K562 (cell line): ENCODE data around the gene NAB1. TPM values are rescaled to one million over a fixed set of nuclear protein-coding genes. Genes with fewer than 3 reads are reported as not detected.
A peak's percentile ranks its signal among the peaks of the same experiment; 100 is the strongest.

Experiments used
- ATAC-seq: fragments of 200-7000 bp; cut with Tn5 transposase; 3 replicates; pipeline ENCODE4 v1.9.1; 2020; ENCODE audit warnings: moderate library complexity
- BruUV-seq: library from RNA; stranded (reverse); fragments of 400-500 nt; replicated peaks from 2 replicates; lab custom pipeline; 2021; lab: Mats Ljungman, UMichigan
- CTCF ChIA-PET: fragments of 300-600 bp; formaldehyde crosslinking; extraction: SDS; loops from one replicate; lab custom pipeline; 2021; ENCODE audit warnings: low intra/inter-chr PET ratio; lab: Yijun Ruan, JAX
- POLR2A ChIA-PET: fragments of 300-600, 350-650 bp; sonication (Branson Sonifier 250); formaldehyde crosslinking; extraction: SDS; loops from one replicate; lab custom pipeline; 2021; ENCODE audit warnings: antibody characterized with exemption, inconsistent platforms; lab: Yijun Ruan, JAX
- DNase-seq, 4 experiments: peaks; one replicate each; pipeline versions ENCODE4 v3.0.0 to v3.0.0-alpha.2; 2011 to 2018; ENCODE audit warnings: low spot score in 3 of 4, mixed read lengths in 3 of 4; ENCODE audit errors: extremely low read depth in 1 of 4
- FAIRE-seq: peaks from 2 replicates; lab custom pipeline; 2011; peaks lifted over from hg19 to GRCh38; lab: Jason Lieb, UNC
- H2AFZ ChIP-seq: 2 replicates; pipeline ENCODE4 v1.6.0; 2011; ENCODE audit warnings: low read depth, low read length, control low read depth, inconsistent platforms
- H3K27ac ChIP-seq: fragments of 200-600 bp; 3 replicates; pipeline ENCODE4 v1.8.0; 2011; ENCODE audit warnings: low read depth, mild to moderate bottlenecking, control low read depth, inconsistent platforms, low read length, moderate library complexity, mixed read lengths; ENCODE audit errors: extremely low read depth
- H3K27me3 ChIP-seq, 2 experiments: fragments of 300-600 bp in 1 of 2; 2 replicates in 1 of 2; 3 replicates in 1 of 2; pipeline versions ENCODE4 v1.6.0 to v1.8.0; 2011; ENCODE audit warnings: inconsistent platforms in 2 of 2, low read length in 2 of 2, mild to moderate bottlenecking in 1 of 2, mixed read lengths in 1 of 2, moderate library complexity in 1 of 2; ENCODE audit not compliant: control insufficient read depth in 2 of 2, insufficient read depth in 2 of 2
- H3K36me3 ChIP-seq: fragments of 300-600 bp; 3 replicates; pipeline ENCODE4 v1.8.0; 2011; ENCODE audit warnings: mild to moderate bottlenecking, low read length, inconsistent platforms; ENCODE audit not compliant: control insufficient read depth, insufficient read depth
- H3K4me1 ChIP-seq, 2 experiments: fragments of 200-600 bp in 1 of 2; replicated peaks in 1 of 2; 2 replicates in 1 of 2; 3 replicates in 1 of 2; pipeline versions ENCODE4 v1.5.1 to v1.8.0; 2011; ENCODE audit warnings: inconsistent platforms in 2 of 2, low read length in 2 of 2, mild to moderate bottlenecking in 1 of 2, mixed read lengths in 1 of 2, moderate library complexity in 1 of 2; ENCODE audit not compliant: control insufficient read depth in 2 of 2, insufficient read depth in 2 of 2
- H3K4me2 ChIP-seq: 2 replicates; pipeline ENCODE4 v1.6.1; 2011; ENCODE audit warnings: low read length, control low read depth, inconsistent platforms, mixed read lengths; ENCODE audit not compliant: insufficient read depth
- H3K4me3 ChIP-seq: fragments of 200-600 bp; sonication (generic), shearing (Covaris generic); 2 replicates; pipeline ENCODE4 v1.5.1; 2016; ENCODE audit warnings: control low read depth, inconsistent platforms
- H3K79me2 ChIP-seq: fragments of 200-600 bp; 3 replicates; pipeline ENCODE4 v1.8.0; 2011; ENCODE audit warnings: low read length, inconsistent platforms; ENCODE audit not compliant: control insufficient read depth, insufficient read depth
- H3K9ac ChIP-seq, 2 experiments: 2 replicates each; pipeline versions ENCODE4 v1.6.0 to v1.6.1; 2011; ENCODE audit warnings: low read depth in 2 of 2, low read length in 2 of 2, control low read depth in 1 of 2, inconsistent platforms in 1 of 2, mild to moderate bottlenecking in 1 of 2, mixed read lengths in 1 of 2; ENCODE audit not compliant: insufficient read depth in 1 of 2
- H3K9me1 ChIP-seq: one replicate; pipeline ENCODE4 v1.6.0; 2011; ENCODE audit warnings: inconsistent platforms, mild to moderate bottlenecking, low read length, moderate library complexity; ENCODE audit not compliant: control insufficient read depth, insufficient read depth
- H3K9me3 ChIP-seq: replicated peaks from 2 replicates; pipeline ENCODE4 v1.5.1; 2011; ENCODE audit warnings: low read depth, low read length, inconsistent platforms; ENCODE audit not compliant: control insufficient read depth, insufficient read depth
- H4K20me1 ChIP-seq: replicated peaks from 2 replicates; pipeline ENCODE4 v1.6.1; 2011; ENCODE audit warnings: low read length, inconsistent platforms, mixed read lengths; ENCODE audit not compliant: control insufficient read depth, insufficient read depth
- BACH1 ChIP-seq: fragments of 200-800 bp; sonication (Bioruptor generic); IDR thresholded peaks from 2 replicates; pipeline ENCODE4 v1.6.1; 2016; ENCODE audit warnings: missing genetic modification characterization, missing compliant biosample characterization
- C11orf30 ChIP-seq: fragments of 450-650 bp; IDR thresholded peaks from 2 replicates; pipeline ENCODE4 v1.6.1; 2016; ENCODE audit warnings: low read depth, mild to moderate bottlenecking
- CAMTA2 ChIP-seq: fragments of 250-450 bp; sonication (Bioruptor Pico); conservative IDR thresholded peaks from 2 replicates; pipeline ENCODE4 v1.5.1; 2022
- CBFA2T3 ChIP-seq: fragments of 450-650 bp; IDR thresholded peaks from 2 replicates; pipeline ENCODE4 v1.6.1; 2017
- CHD1 ChIP-seq: fragments of 200-600 bp; sonication (generic); IDR thresholded peaks from one replicate; pipeline ENCODE4 v1.6.1; 2012; ENCODE audit warnings: mild to moderate bottlenecking, moderate library complexity, low read length, inconsistent platforms
- DPF2 ChIP-seq: fragments of 450-650 bp; IDR thresholded peaks from 2 replicates; pipeline ENCODE4 v1.6.1; 2016
- FIP1L1 ChIP-seq: fragments of 200-400 bp; formaldehyde crosslinking; IDR thresholded peaks from 2 replicates; pipeline ENCODE4 v1.6.1; 2018; ENCODE audit warnings: mild to moderate bottlenecking, low read depth, low read length; ENCODE audit not compliant: poor library complexity, severe bottlenecking
- GMEB1 ChIP-seq: fragments of 250-450 bp; sonication (Bioruptor Pico); IDR thresholded peaks from 2 replicates; pipeline ENCODE4 v1.4.0; 2020; ENCODE audit warnings: mild to moderate bottlenecking
- ID3 ChIP-seq, 2 experiments: fragments of 250-450 bp in 1 of 2; fragments of 450-650 bp in 1 of 2; sonication (Bioruptor Pico) in 1 of 2; IDR thresholded peaks; 2 replicates each; pipeline versions ENCODE4 v1.6.1 to v1.8.0; 2016 to 2021; ENCODE audit warnings: mild to moderate bottlenecking in 2 of 2, moderate library complexity in 2 of 2, missing compliant biosample characterization in 1 of 2, missing genetic modification characterization in 1 of 2
- JUNB ChIP-seq: fragments of 450-650 bp; formaldehyde crosslinking; conservative IDR thresholded peaks from 2 replicates; pipeline ENCODE4 v1.4.0; 2020; ENCODE audit warnings: mild to moderate bottlenecking
- KLF16 ChIP-seq: IDR thresholded peaks from 2 replicates; pipeline ENCODE4 v1.6.1; 2016; ENCODE audit warnings: antibody characterized with exemption
- RBFOX2 ChIP-seq: fragments of 200-400 bp; formaldehyde crosslinking; IDR thresholded peaks from 2 replicates; pipeline ENCODE4 v1.6.1; 2017; ENCODE audit warnings: low read depth, mild to moderate bottlenecking, low read length, moderate library complexity
- RBM39 ChIP-seq: fragments of 200-400 bp; formaldehyde crosslinking; optimal IDR thresholded peaks from 2 replicates; pipeline ENCODE3; 2018; ENCODE audit warnings: low read depth, low read length
- TARDBP ChIP-seq: fragments of 450-650 bp; IDR thresholded peaks from 2 replicates; pipeline ENCODE4 v1.6.1; 2016
- ZBTB7A ChIP-seq: IDR thresholded peaks from 2 replicates; pipeline ENCODE4 v1.6.1; 2011; ENCODE audit warnings: low read depth, mild to moderate bottlenecking, low read length, moderate library complexity, borderline replicate concordance; ENCODE audit not compliant: control insufficient read depth
- ZNF431 ChIP-seq: sonication (generic); formaldehyde crosslinking; IDR thresholded peaks from 2 replicates; pipeline ENCODE4 v1.8.0; 2022; ENCODE audit warnings: mild to moderate bottlenecking, missing genetic modification reagents
- WGBS: fragments of 100-300 bp; shearing (Covaris generic); methylation state at CpG from one replicate; pipeline ENCODE4 v1.1.6; 2016; ENCODE audit warnings: low coverage, mixed read lengths; ENCODE audit not compliant: insufficient coverage; ENCODE audit errors: missing lambda C conversion rate; 5-methylcytosine and 5-hydroxymethylcytosine counted together
- in situ Hi-C: fragments of 300-500 bp; cut with MboI; formaldehyde crosslinking; loops from 4 replicates; pipeline ENCODE4 v1.15.0; 2018; ENCODE audit warnings: inconsistent platforms, mixed read lengths
- intact Hi-C: fragments of 100-400 bp; cut with micrococcal nuclease; formaldehyde crosslinking; loops from 2 replicates; pipeline ENCODE4 v1.14.2; 2022
- polyA plus RNA-seq, 8 experiments: library from polyadenylated mRNA; depleted of rRNA in 4 of 8; stranded (reverse) in 5 of 8; unstranded in 3 of 8; fragments of >200 nt; fragmentation: Nextera tagmentation in 2 of 8; fragmentation: Illumina TruSeq in 1 of 8; extraction: Ambion mirVana in 2 of 8; extraction: Trizol in 1 of 8; gene quantifications; 2 replicates each; pipeline versions ENCODE4 v1.2.1 to v1.2.3, GENCODE V29; 2011 to 2014; ENCODE audit warnings: inconsistent platforms in 1 of 8, missing spikeins in 1 of 8
- total RNA-seq, 7 experiments: library from RNA; depleted of rRNA in 6 of 7; stranded (reverse); fragments of >200 nt in 6 of 7; fragmentation: Illumina TruSeq in 2 of 7; extraction: Trizol in 2 of 7; gene quantifications; 2 replicates each; pipeline versions ENCODE4 v1.2.1 to v1.2.3, GENCODE V29; 2011 to 2021; ENCODE audit warnings: low replicate concordance in 1 of 7
- TF ChIP-seq, protein P1 (sequence below): fragments of 450-650 bp; formaldehyde crosslinking; IDR thresholded peaks from 2 replicates; pipeline ENCODE4 v1.4.0; 2022; ENCODE audit warnings: missing genetic modification characterization

Gene NAB1
- total and polyA plus RNA-seq, 9 of the 15 experiments (the other 6 are each of a cell fraction or from before 2014, with no cell fraction given) = 3.1 to 23.0 (median 16.3) TPM

DNA sequence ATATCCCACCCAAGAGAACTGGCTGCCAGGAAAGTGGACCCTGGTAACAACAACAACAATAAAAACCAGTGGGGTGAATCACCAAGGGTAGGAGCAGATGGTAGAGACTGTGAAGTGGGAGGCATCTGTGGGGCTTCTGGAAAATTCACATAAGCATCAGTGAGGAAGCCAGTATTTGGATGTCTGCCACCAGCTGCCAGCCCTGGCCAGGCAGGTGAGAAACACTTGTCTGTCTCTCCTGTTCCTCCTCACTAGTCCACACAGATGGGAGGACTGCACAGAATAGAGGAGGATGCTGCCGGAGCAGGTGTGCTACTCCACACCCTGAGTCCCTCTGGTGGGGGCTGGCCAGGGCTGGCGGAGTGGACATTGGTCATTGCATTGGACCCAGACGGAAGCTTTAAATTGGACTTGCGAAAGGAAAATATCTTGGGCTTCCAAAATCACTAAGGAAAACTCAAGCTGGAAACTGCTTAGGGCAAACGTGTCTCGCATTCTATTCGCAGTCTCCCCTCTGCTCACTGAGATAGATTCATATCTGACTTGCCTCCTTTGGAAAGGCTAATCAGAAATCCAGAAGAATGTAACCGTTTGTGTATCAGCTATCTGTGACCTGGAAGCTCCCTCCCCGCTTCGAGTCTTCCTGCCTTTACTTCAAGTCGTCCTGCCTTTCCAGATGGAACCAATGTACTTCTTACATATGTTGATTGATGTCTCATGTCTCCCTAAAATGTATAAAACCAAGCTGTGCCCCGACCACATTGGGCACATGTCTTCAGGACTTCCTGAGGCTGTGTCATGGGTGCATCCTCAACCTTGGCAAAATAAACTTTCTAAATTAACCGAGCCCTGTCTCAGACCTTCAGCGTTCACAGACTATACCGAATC is 69.1 kb downstream of the NAB1 start:
- Histone ChIP-seq H3K36me3 (no peaks in the 10 kb centered on the region), H3K4me3 (no peak overlapping the region), H3K9ac (peak overlapping the region in 1 of 2 experiments; percentile 35; a peak in 1 of 4 replicates), H4K20me1 (no peaks in the 10 kb centered on the region), H2AFZ (no peak overlapping the region), H3K4me2 (no peak overlapping the region), H3K27me3 (no peaks in the 10 kb centered on the region), H3K4me1 (no peaks in the 10 kb centered on the region; a peak in 3 of 5 replicates), H3K79me2 (no peaks in the 10 kb centered on the region), H3K9me3 (no peaks in the 10 kb centered on the region), H3K27ac (no peak overlapping the region), H3K9me1 (no peaks in the 10 kb centered on the region)
- no peak for FAIRE-seq
- intact Hi-C loops = no loop called here
- TF ChIP-seq TARDBP (no peak), RBFOX2 (no peak), KLF16 (no peak), DPF2 (no peak), JUNB (no peak), BACH1 (no peak), CHD1 (no peak), C11orf30 (no peak), CBFA2T3 (no peak), GMEB1 (no peak), CAMTA2 (CRISPR knock-in tag) (no peak), FIP1L1 (no peak), ID3 (CRISPR knock-in tag; IDR thresholded peaks at IDR 0.05) (no peak), ID3 (tag; IDR thresholded peaks at IDR 0.05) (no peak), RBM39 (no peak), ZBTB7A (no peak), ZNF431 (CRISPR knock-in tag) (no peak)
- TF ChIP-seq, protein P1, sequence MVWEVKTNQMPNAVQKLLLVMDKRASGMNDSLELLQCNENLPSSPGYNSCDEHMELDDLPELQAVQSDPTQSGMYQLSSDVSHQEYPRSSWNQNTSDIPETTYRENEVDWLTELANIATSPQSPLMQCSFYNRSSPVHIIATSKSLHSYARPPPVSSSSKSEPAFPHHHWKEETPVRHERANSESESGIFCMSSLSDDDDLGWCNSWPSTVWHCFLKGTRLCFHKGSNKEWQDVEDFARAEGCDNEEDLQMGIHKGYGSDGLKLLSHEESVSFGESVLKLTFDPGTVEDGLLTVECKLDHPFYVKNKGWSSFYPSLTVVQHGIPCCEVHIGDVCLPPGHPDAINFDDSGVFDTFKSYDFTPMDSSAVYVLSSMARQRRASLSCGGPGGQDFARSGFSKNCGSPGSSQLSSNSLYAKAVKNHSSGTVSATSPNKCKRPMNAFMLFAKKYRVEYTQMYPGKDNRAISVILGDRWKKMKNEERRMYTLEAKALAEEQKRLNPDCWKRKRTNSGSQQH = no peak
- POLR2A ChIA-PET = no interaction called here
- CTCF ChIA-PET = no interaction called here
- no TSS peak for BruUV-seq
- WGBS = 11% methylated on average over 13 of the region's 15 CpGs
- in situ Hi-C loops = no loop called here
- ATAC-seq = peak; percentile 40; the same call in 1 of the 3 replicates
- DNase-seq = no peak
